ENCODE results near the gene CFAP74. TPM values are rescaled to one million over a fixed set of nuclear protein-coding genes. Genes with fewer than 3 reads are reported as not detected.
A peak's percentile ranks its signal among the peaks of the same experiment; 100 is the strongest.

The CFAP74 gene
- total and polyA plus RNA-seq, 9 of the 15 experiments (the other 6 are each of a cell fraction or from before 2014, with no cell fraction given) = 0.03 to 0.15 (median 0.05) TPM; not detected in 6

- TF ChIP-seq AFF4 (CRISPR knock-in tag; IDR thresholded peaks at IDR 0.05) (no peak), ZBTB12 (CRISPR knock-in tag; IDR thresholded peaks at IDR 0.05) (peak; percentile 30; the same call in 1 of the 2 replicates), FOXK2 (conservative IDR thresholded peaks at IDR 0.05 in 1 of 2, IDR thresholded peaks at IDR 0.05 in 1 of 2; ENCODE audit: low read depth in 2 of 2) (peak; percentile 85 to 88), ZNF644 (tag; IDR thresholded peaks at IDR 0.05; ENCODE audit: low read depth) (peak; percentile 50; the same call in 1 of the 2 replicates), FOS (IDR thresholded peaks at IDR 0.05; ENCODE audit: extremely low read depth, insufficient read length) (no peak), NR1H2 (CRISPR knock-in tag; IDR thresholded peaks at IDR 0.05) (no peak), ZBTB5 (IDR thresholded peaks at IDR 0.05) (no peak), EHMT2 (IDR thresholded peaks at IDR 0.05) (peak; percentile 82), NRF1 (conservative IDR thresholded peaks at IDR 0.05 in 1 of 2, IDR thresholded peaks at IDR 0.05 in 1 of 2) (peak in 1 of 2 experiments; percentile 20; a peak in 1 of 4 replicates), SMC3 (conservative IDR thresholded peaks at IDR 0.05; ENCODE audit: insufficient read depth, low read depth, low read length) (no peak), TEAD1 (CRISPR knock-in tag; IDR thresholded peaks at IDR 0.05) (no peak), PHB2 (IDR thresholded peaks at IDR 0.05; ENCODE audit: low read depth) (no peak), ZNF395 (CRISPR knock-in tag; IDR thresholded peaks at IDR 0.05) (peak; percentile 79; the same call in 1 of the 2 replicates), MYNN (IDR thresholded peaks at IDR 0.05) (no peak), MYNN (CRISPR knock-in tag; IDR thresholded peaks at IDR 0.05) (no peak), SMAD3 (CRISPR knock-in tag; conservative IDR thresholded peaks at IDR 0.05) (peak; percentile 69), CEBPZ (IDR thresholded peaks at IDR 0.05; ENCODE audit: borderline replicate concordance, low read depth, low read length) (no peak)
These were observed 7.4 kb downstream of the CFAP74 start (continued) for GRCh38 chr1:1996207-1996651.
